Measurements from ENCODE around the gene ATP8A2.

DNA sequence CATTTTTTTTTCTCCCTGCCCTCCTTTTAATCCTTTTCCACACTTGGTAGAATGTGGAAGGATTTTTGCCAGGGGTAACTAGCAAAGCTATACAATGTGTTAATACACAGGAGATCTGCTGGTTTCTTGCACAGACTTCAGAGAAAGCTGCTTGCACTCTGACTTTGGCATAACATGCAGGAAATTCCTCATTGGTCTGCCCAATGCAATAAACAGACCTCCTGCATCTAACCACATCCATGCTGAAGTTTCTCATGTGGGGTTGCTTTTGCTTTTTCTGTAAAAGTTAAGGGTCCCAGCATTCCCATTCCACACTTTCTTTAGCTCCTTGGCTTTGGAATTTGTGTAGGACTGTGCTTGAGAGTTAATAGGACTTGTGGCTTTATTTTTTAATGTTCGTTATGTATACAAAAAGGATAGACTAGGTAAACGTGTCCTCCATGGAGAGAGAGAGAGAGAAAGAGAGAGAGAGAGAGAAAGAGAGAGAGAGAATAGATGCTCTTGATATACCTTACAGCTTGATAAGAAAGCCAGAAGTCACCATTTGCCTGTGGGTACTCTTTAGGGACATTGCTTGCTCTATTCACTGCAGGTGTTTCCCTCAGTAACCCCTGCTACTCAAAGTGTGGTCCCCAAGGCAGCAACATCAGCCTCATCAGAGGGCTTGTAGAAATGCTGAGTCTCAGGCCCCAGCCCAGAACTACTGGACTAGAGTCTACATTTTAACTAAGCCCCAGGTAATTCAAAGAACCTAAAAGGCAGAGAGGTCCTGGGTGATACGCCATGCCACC, 509.6 kb downstream of the ATP8A2 start:
- TF ChIP-seq, protein P1, sequence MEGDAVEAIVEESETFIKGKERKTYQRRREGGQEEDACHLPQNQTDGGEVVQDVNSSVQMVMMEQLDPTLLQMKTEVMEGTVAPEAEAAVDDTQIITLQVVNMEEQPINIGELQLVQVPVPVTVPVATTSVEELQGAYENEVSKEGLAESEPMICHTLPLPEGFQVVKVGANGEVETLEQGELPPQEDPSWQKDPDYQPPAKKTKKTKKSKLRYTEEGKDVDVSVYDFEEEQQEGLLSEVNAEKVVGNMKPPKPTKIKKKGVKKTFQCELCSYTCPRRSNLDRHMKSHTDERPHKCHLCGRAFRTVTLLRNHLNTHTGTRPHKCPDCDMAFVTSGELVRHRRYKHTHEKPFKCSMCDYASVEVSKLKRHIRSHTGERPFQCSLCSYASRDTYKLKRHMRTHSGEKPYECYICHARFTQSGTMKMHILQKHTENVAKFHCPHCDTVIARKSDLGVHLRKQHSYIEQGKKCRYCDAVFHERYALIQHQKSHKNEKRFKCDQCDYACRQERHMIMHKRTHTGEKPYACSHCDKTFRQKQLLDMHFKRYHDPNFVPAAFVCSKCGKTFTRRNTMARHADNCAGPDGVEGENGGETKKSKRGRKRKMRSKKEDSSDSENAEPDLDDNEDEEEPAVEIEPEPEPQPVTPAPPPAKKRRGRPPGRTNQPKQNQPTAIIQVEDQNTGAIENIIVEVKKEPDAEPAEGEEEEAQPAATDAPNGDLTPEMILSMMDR (IDR thresholded peaks at IDR 0.05), result no peak
- no peak for TF ChIP-seq EZH2 (IDR thresholded peaks at IDR 0.05)
- TF ChIP-seq EZH2phosphoT487 (IDR thresholded peaks at IDR 0.05), result no peak

All from neural progenitor cell (in vitro differentiated cells).